ENCODE measurements around the gene SPEM3.

The SPEM3 gene

DNA sequence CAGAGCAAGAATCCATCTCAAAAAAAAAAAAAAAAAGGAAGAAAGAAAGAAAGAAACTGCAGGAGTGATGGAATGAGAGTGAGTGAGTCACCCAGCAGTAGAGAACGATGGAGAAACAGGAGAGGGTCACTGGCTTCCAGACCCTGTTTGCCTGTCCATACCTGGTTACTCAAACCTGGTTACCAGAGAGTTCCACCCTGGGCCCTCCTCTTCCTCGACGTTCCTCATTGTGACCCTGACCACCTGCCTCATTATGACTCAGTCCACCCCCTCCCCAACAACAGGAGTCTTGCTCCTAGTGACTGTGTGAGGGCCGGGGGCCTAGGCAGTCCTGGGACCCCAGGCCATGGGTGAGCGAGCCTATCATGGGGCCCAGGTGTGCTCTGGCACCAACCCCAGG, at the start of gene SPEM3:
SPEM3 (plus strand) TSS at position 301 of the 400 bp plus-strand sequence; CDS start at position 347, 46 bp downstream.
- no peak within 1 kb of the TSS for H3K4me3 ChIP-seq (ENCODE audit: low read length)
- TF ChIP-seq ZNF274 (IDR thresholded peaks at IDR 0.05; ENCODE audit: low read depth, low read length): no peak

GRCh38 chr17:7379134-7379533, 49.5 kb upstream of the SPEM3 start:
- no peak for TF ChIP-seq ZNF274 (IDR thresholded peaks at IDR 0.05; ENCODE audit: low read depth, low read length)
- no peak overlapping the region for H3K4me3 ChIP-seq (ENCODE audit: low read length)

DNA sequence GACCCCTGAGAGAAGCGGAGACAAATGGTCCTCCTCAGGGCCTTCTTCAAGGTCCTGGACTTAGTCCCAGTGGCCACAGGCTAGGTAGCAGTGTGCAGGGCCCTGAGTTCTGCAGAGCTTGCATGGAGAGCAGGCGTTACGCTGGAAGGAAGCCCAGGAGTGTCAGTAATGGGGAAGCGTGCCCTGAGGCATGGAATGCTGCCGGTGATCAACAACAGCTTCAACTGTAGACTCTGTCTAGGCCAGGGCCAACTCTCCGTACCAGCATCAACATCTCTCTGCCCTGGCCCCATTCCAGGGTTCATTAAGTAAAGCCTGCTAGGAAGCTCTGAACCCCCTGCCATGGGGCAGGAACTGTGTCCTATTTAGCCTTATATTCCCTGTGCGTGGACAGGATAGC, 48.3 kb upstream of the SPEM3 start:
- no peak overlapping the region for H3K4me3 ChIP-seq (ENCODE audit: low read length)

GRCh38 chr17:7380855-7381683, 47.6 kb upstream of the SPEM3 start, which contains the start of gene TNK1:
TNK1 (plus strand) TSS chr17:7381089; CDS start chr17:7382927, 1,838 bp downstream.
- no peak for TF ChIP-seq ZNF274 (IDR thresholded peaks at IDR 0.05; ENCODE audit: low read depth, low read length)

More for the DNA sequence above, 48.3 kb upstream of the SPEM3 start:
- no peak for TF ChIP-seq ZNF274 (IDR thresholded peaks at IDR 0.05; ENCODE audit: low read depth, low read length)

DNA sequence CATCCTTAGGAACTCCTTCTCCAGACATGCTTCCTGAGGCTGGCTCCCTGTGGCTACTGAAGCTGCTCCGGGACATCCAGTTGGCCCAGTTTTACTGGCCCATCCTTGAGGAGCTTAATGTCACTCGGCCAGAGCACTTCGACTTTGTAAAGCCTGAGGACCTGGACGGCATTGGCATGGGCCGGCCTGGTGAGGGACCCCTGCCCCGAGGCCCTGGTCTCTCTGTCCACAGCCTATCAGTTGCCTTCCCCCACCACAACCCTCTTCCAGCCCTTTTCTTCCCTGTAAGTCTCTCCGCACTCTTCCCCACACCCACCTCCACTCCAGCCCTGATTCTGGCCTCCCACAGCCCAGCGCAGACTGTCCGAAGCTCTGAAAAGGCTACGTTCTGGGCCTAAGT, 45.8 kb upstream of the SPEM3 start:
- no peak for TF ChIP-seq ZNF274 (IDR thresholded peaks at IDR 0.05; ENCODE audit: low read depth, low read length)
- H3K4me3 ChIP-seq (ENCODE audit: low read length): no peak overlapping the region

More at GRCh38 chr17:7380855-7381683, 47.6 kb upstream of the SPEM3 start, which contains the start of gene TNK1:
- no peak within 1 kb of the TSS for H3K4me3 ChIP-seq (ENCODE audit: low read length)

- TF ChIP-seq ZNF274 (IDR thresholded peaks at IDR 0.05; ENCODE audit: low read depth, low read length): no peak
- H3K4me3 ChIP-seq (ENCODE audit: low read length): no peak overlapping the region
Observed at GRCh38 chr17:7383371-7383741, 45.3 kb upstream of the SPEM3 start.

- TF ChIP-seq ZNF274 (IDR thresholded peaks at IDR 0.05; ENCODE audit: low read depth, low read length): no peak
- H3K4me3 ChIP-seq (ENCODE audit: low read length): peak overlapping the region; percentile 44; the same call in 1 of the 2 replicates
Observed at GRCh38 chr17:7383742-7384488, 44.7 kb upstream of the SPEM3 start.

- H3K4me3 ChIP-seq (ENCODE audit: low read length): peak overlapping the region; percentile 44; the same call in 1 of the 2 replicates
- no peak for TF ChIP-seq ZNF274 (IDR thresholded peaks at IDR 0.05; ENCODE audit: low read depth, low read length)
Observed at GRCh38 chr17:7384489-7385081, 44.1 kb upstream of the SPEM3 start.

DNA sequence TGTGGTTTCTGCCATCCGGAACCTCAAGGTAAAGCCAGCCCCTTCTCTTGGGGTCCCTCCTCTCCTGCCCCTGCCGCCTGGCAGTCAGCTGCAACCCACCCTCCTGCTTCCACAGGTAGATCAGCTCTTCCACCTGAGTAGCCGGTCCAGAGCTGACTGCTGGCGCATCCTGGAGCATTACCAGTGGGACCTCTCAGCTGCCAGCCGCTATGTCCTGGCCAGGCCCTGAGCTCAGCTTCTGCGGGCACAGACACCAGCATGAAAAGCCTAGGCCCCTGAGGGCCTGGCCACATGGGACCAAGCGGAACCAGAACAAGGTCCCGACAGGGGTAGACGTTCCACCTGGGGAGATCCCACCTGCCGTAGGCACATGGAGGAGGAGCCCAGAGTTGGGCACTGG, 39.8 kb upstream of the SPEM3 start:
- no peak overlapping the region for H3K4me3 ChIP-seq (ENCODE audit: low read length)
- no peak for TF ChIP-seq ZNF274 (IDR thresholded peaks at IDR 0.05; ENCODE audit: low read depth, low read length)

- no peak for TF ChIP-seq ZNF274 (IDR thresholded peaks at IDR 0.05; ENCODE audit: low read depth, low read length)
- no peak overlapping the region for H3K4me3 ChIP-seq (ENCODE audit: low read length)
Observed at GRCh38 chr17:7389924-7390910, 38.4 kb upstream of the SPEM3 start.

DNA sequence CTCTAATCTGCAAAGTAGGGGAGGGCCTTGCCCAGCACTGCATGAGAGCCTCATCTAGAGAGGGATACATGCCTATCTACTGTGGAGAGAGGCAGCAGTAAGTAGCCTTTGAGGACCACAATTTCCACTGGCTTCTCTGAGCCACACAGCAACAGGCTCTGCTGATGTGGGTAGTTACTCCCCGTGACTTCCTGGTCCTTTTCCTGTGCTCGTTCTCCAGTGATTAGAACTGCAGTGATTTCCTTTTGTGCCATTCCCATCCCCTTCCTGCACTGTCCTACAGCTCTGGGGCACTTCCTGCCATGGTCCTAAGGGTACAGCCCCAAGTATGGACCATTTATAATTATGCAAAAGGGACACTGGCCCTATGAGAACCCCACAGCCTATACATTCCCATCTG, 37.4 kb upstream of the SPEM3 start:
- TF ChIP-seq ZNF274 (IDR thresholded peaks at IDR 0.05; ENCODE audit: low read depth, low read length): no peak
- no peak overlapping the region for H3K4me3 ChIP-seq (ENCODE audit: low read length)

DNA sequence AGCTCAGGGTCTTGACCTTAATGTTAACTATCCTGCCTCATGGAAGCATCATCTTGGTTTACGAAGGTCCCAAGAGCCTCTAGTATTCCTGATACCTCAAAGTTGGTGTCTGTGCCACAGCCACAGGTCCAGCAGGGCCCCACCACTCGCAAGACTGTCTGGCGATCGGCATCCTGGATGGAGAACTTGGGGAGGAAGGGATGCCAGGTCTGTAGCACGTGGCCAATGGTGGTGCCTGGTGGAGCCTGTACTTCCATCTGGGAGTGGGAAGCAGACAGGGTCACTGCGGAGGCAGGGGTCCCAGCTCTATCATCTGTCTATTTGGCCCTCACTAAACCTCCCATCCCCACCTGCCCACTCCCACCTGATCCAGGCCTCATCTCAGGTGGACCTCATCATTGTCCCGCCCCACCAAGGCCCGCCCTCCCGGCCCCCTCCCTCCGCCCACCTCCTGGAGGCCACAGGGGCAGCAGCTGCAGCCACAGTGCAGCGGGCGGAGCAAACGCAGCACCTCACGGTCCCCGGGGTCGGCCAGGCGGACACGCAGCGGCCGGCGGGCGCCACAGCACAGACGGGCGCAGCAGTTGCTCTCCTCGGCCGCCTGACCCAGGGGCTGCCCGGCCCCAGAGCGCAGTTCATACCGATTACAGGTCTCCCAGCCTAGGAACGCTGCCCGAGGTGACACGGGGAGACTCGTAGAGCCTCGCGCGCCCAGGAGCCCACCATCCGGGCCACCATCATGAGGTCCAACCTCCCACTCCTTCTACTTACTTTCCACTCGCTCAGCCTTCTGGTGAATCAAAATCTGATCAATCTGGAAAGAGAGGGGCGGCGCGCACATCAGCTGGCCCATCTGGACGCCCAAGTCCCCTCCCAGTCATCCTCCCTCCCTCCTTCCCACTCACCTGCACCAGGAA, 35.7 kb upstream of the SPEM3 start:
- no peak for TF ChIP-seq ZNF274 (IDR thresholded peaks at IDR 0.05; ENCODE audit: low read depth, low read length)
- peak overlapping the region; percentile 81; the same call in 1 of the 2 replicates for H3K4me3 ChIP-seq (ENCODE audit: low read length)
